ENCODE measurements around the gene AOAH.
"Not testable (repeated sequence)": the region's sequence is repeated elsewhere in the genome, so short reads cannot be mapped to it uniquely, and the experiment has no call there.

Gene AOAH

GRCh38 chr7:36506820-36507219, 217.5 kb downstream of the AOAH start:
- DNase-seq (ENCODE audit: low read depth) = no peak

- DNase-seq (ENCODE audit: low read depth) = no peak
Measured at GRCh38 chr7:36506130-36506798, 218.0 kb downstream of the AOAH start.

- not testable (repeated sequence) for DNase-seq (ENCODE audit: low read depth)
Measured at GRCh38 chr7:36504617-36505016, 219.7 kb downstream of the AOAH start.

- DNase-seq (ENCODE audit: low read depth) = not testable (repeated sequence)
Measured at GRCh38 chr7:36504216-36504615, 220.1 kb downstream of the AOAH start.

GRCh38 chr7:36497775-36498174, 226.5 kb downstream of the AOAH start:
- DNase-seq (ENCODE audit: low read depth) = no peak

- DNase-seq (ENCODE audit: low read depth) = not testable (repeated sequence)
Measured at GRCh38 chr7:36497176-36497575, 227.1 kb downstream of the AOAH start.

- DNase-seq (ENCODE audit: low read depth) = no peak
Measured at GRCh38 chr7:36496576-36496975, 227.7 kb downstream of the AOAH start.

- DNase-seq (ENCODE audit: low read depth) = no peak
Measured at GRCh38 chr7:36491317-36491716, 233.0 kb downstream of the AOAH start.

- DNase-seq (ENCODE audit: low read depth) = no peak
Measured at GRCh38 chr7:36490419-36490830, 233.9 kb downstream of the AOAH start.

- DNase-seq (ENCODE audit: low read depth) = not testable (repeated sequence)
Measured at GRCh38 chr7:36488672-36489071, 235.6 kb downstream of the AOAH start.

GRCh38 chr7:36487756-36488336, 236.4 kb downstream of the AOAH start:
- no peak for DNase-seq (ENCODE audit: low read depth)

GRCh38 chr7:36486336-36486735, 238.0 kb downstream of the AOAH start:
- no peak for DNase-seq (ENCODE audit: low read depth)

- no peak for DNase-seq (ENCODE audit: low read depth)
Measured at GRCh38 chr7:36484265-36484664, 240.0 kb downstream of the AOAH start.

- DNase-seq (ENCODE audit: low read depth) = not testable (repeated sequence)
Measured at GRCh38 chr7:36483853-36484252, 240.4 kb downstream of the AOAH start.

GRCh38 chr7:36478745-36479144, 245.5 kb downstream of the AOAH start:
- DNase-seq (ENCODE audit: low read depth) = no peak

- no peak for DNase-seq (ENCODE audit: low read depth)
Measured at GRCh38 chr7:36475381-36475780, 248.9 kb downstream of the AOAH start.

- DNase-seq (ENCODE audit: low read depth) = no peak
Measured at GRCh38 chr7:36475011-36475342, 249.3 kb downstream of the AOAH start.

- no peak for DNase-seq (ENCODE audit: low read depth)
Measured at GRCh38 chr7:36474283-36475010, 249.8 kb downstream of the AOAH start.

GRCh38 chr7:36473454-36474282, 250.6 kb downstream of the AOAH start:
- no peak for DNase-seq (ENCODE audit: low read depth)

GRCh38 chr7:36472141-36472729, 252.1 kb downstream of the AOAH start:
- no peak for DNase-seq (ENCODE audit: low read depth)

GRCh38 chr7:36469236-36469635, 255.1 kb downstream of the AOAH start:
- DNase-seq (ENCODE audit: low read depth) = no peak

All from stimulated activated CD8-positive, alpha-beta memory T cell treated with anti-CD3 and anti-CD28 coated beads, Interleukin-7, amount 100 ng/mL, for 24 hours (primary cell).